OCI-LY1 (cell line): ENCODE results near the gene CHIT1.

Source experiments
- H2AFZ ChIP-seq: fragments of 200-600 bp; sonication (generic), shearing (Covaris generic); 2 replicates; pipeline ENCODE4 v1.6.0; 2014; ENCODE audit warnings: antibody characterized with exemption, mild to moderate bottlenecking, low read length
- H3F3A ChIP-seq: fragments of 200-600 bp; sonication (generic), shearing (Covaris generic); 2 replicates; pipeline ENCODE4 v1.6.0; 2014; ENCODE audit warnings: mild to moderate bottlenecking, antibody characterized with exemption, low read length, moderate library complexity; ENCODE audit not compliant: insufficient read depth
- H3K27ac ChIP-seq: fragments of 200-600 bp; sonication (generic); 2 replicates; pipeline ENCODE4 v1.5.1; 2014; ENCODE audit warnings: low read length, mixed run types, mild to moderate bottlenecking, low read depth; ENCODE audit not compliant: poor library complexity, severe bottlenecking
- H3K27me3 ChIP-seq: fragments of 200-600 bp; sonication (generic); 2 replicates; pipeline ENCODE4 v1.6.0; 2014; ENCODE audit warnings: antibody characterized with exemption, mild to moderate bottlenecking, low read length, moderate library complexity; ENCODE audit not compliant: insufficient read depth
- H3K36me3 ChIP-seq: fragments of 200-600 bp; sonication (generic); 2 replicates; pipeline ENCODE4 v1.6.1; 2014; ENCODE audit warnings: mild to moderate bottlenecking, antibody characterized with exemption, low read length, moderate library complexity, mixed read lengths; ENCODE audit not compliant: insufficient read depth
- H3K4me1 ChIP-seq: fragments of 200-600 bp; sonication (generic); 2 replicates; pipeline ENCODE4 v1.5.1; 2014; ENCODE audit warnings: mild to moderate bottlenecking, low read length, moderate library complexity; ENCODE audit not compliant: insufficient read depth, severe bottlenecking
- H3K4me2 ChIP-seq: fragments of 200-600 bp; sonication (generic), shearing (Covaris generic); 2 replicates; pipeline ENCODE4 v1.6.1; 2014; ENCODE audit warnings: low read length
- H3K4me3 ChIP-seq: fragments of 200-600 bp; sonication (generic); 2 replicates; pipeline ENCODE4 v1.5.1; 2014; ENCODE audit warnings: low read length, low read depth, mild to moderate bottlenecking, mixed read lengths; ENCODE audit not compliant: poor library complexity, severe bottlenecking
- H3K79me2 ChIP-seq: fragments of 200-600 bp; shearing (Covaris generic); 2 replicates; pipeline ENCODE4 v1.6.1; 2016; ENCODE audit warnings: mixed run types, low read length, mixed read lengths; ENCODE audit not compliant: insufficient read depth
- H3K9ac ChIP-seq: fragments of 200-600 bp; sonication (generic), shearing (Covaris generic); 2 replicates; pipeline ENCODE4 v1.6.1; 2014; ENCODE audit warnings: mild to moderate bottlenecking, low read length, mixed read lengths
- H3K9me2 ChIP-seq: fragments of 200-600 bp; sonication (generic), shearing (Covaris generic); 2 replicates; pipeline ENCODE4 v1.6.1; 2014; ENCODE audit warnings: low read depth, mild to moderate bottlenecking, low read length, mixed read lengths
- H3K9me3 ChIP-seq: fragments of 200-600 bp; shearing (Covaris generic); 2 replicates; pipeline ENCODE4 v1.6.1; 2014; ENCODE audit warnings: low read length, mixed read lengths
- H4K20me1 ChIP-seq: fragments of 200-600 bp; sonication (generic), shearing (Covaris generic); 2 replicates; pipeline ENCODE4 v1.6.0; 2016; ENCODE audit warnings: mild to moderate bottlenecking, low read length; ENCODE audit not compliant: insufficient read depth
- CTCF ChIP-seq: fragments of 200-600 bp; sonication (generic), shearing (Covaris generic); IDR thresholded peaks from 2 replicates; pipeline ENCODE4 v1.5.1; 2017; ENCODE audit warnings: mild to moderate bottlenecking, antibody characterized with exemption, low read length, moderate library complexity, mixed read lengths
- EZH2 ChIP-seq: fragments of 200-600 bp; sonication (generic), shearing (Covaris generic); IDR thresholded peaks from 2 replicates; pipeline ENCODE4 v1.8.0; 2017; ENCODE audit warnings: borderline replicate concordance, mixed run types, mild to moderate bottlenecking, antibody characterized with exemption, low read length, moderate library complexity, mixed read lengths

CHIT1 gene

DNA sequence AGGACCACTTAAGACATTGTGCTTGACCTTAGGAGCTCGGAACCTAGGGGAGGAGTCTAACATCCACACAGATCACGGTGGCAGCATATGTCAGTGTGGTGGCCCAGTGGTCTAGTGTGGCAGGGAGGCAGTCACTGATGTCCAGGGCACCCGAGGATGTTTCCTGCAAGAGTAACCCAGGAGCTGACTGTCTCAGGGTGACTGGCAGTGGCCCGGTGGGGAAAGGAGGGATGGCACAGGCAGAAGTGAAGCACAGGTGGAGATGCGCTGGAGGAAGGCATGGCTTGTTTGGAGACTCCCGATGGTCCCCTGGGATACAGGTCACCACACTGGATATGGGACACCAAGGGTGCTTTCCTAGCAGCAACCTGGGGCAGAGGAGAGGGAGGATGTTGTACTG, 16.3 kb downstream of the CHIT1 start:
- Histone ChIP-seq H3K9me2 (no peaks in the 10 kb centered on the region), H2AFZ (no peak overlapping the region), H3K4me2 (no peak overlapping the region), H3K9me3 (no peaks in the 10 kb centered on the region), H3K4me3 (no peak overlapping the region), H3K27ac (no peak overlapping the region), H3K79me2 (no peaks in the 10 kb centered on the region), H4K20me1 (no peaks in the 10 kb centered on the region), H3F3A (no peaks in the 10 kb centered on the region), H3K4me1 (no peaks in the 10 kb centered on the region), H3K9ac (no peak overlapping the region), H3K27me3 (peaks cover 8% of the 10 kb centered on the region; the same call in 1 of the 2 replicates), H3K36me3 (no peaks in the 10 kb centered on the region)
- TF ChIP-seq EZH2 = no peak
- no peak for TF ChIP-seq CTCF

DNA sequence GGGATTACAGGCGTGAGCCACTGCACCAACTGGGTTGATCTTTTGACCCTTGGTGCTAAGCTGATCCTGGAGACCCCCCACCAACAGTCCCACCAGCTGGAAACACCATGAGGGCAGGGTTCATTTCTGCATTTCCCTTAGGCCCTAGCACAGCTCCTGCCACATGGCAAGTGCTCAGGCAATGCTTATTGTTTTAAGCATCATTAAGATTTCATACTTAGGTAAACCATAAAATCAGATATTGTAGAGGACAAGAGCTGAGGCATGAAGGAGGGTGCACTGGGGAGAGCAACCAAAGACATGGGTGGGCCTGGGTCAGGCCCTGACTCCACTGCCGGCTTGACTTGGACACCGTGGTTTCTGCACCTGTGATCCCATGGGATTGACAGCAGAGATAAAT, 17.7 kb downstream of the CHIT1 start:
- H2AFZ ChIP-seq = no peak overlapping the region
- TF ChIP-seq EZH2 (no peak), CTCF (no peak)
- no peaks in the 10 kb centered on the region for H3K36me3 ChIP-seq
- peaks cover 8% of the 10 kb centered on the region; the same call in 1 of the 2 replicates for H3K27me3 ChIP-seq
- H3F3A ChIP-seq = no peaks in the 10 kb centered on the region
- H3K9ac ChIP-seq = no peak overlapping the region
- H3K9me3 ChIP-seq = no peaks in the 10 kb centered on the region
- no peaks in the 10 kb centered on the region for H3K9me2 ChIP-seq
- no peak overlapping the region for H3K4me2 ChIP-seq
- H4K20me1 ChIP-seq = no peaks in the 10 kb centered on the region
- no peaks in the 10 kb centered on the region for H3K4me1 ChIP-seq
- H3K4me3 ChIP-seq = no peak overlapping the region
- no peaks in the 10 kb centered on the region for H3K79me2 ChIP-seq
- H3K27ac ChIP-seq = no peak overlapping the region

DNA sequence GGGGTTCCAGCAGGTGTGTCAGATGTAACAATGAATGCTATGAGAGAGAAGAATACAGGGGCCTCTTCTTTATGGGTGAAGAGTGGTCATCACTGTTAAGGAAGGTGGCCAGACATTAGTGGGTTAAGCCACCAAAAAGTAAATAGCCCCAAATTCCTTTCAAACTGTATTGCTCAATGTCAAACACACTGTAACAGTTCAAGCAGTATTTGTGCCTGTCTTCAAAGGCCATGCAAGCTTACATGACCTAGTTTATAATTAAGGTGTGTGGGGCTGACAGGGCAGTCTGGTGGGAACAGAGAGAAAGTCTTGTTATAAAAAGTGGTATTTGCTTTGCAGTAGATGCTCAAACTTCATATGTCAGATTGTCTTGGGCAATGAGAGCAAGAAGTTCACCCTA, 18.5 kb downstream of the CHIT1 start:
- H4K20me1 ChIP-seq = no peaks in the 10 kb centered on the region
- H3K9me2 ChIP-seq = no peaks in the 10 kb centered on the region
- no peaks in the 10 kb centered on the region for H3K4me1 ChIP-seq

More for the DNA sequence above, 18.5 kb downstream of the CHIT1 start:
- H3K4me2 ChIP-seq = no peak overlapping the region
- no peaks in the 10 kb centered on the region for H3K36me3 ChIP-seq
- peaks cover 8% of the 10 kb centered on the region; the same call in 1 of the 2 replicates for H3K27me3 ChIP-seq
- H3K4me3 ChIP-seq = no peak overlapping the region
- no peaks in the 10 kb centered on the region for H3K79me2 ChIP-seq
- H3K9ac ChIP-seq = no peak overlapping the region
- H3K9me3 ChIP-seq = no peaks in the 10 kb centered on the region
- H3K27ac ChIP-seq = no peak overlapping the region
- no peak for TF ChIP-seq EZH2
- no peak for TF ChIP-seq CTCF
- no peaks in the 10 kb centered on the region for H3F3A ChIP-seq
- H2AFZ ChIP-seq = no peak overlapping the region
